ENCODE results near the gene HES7.
A peak's percentile ranks its signal among the peaks of the same experiment; 100 is the strongest.

HES7 gene

DNA sequence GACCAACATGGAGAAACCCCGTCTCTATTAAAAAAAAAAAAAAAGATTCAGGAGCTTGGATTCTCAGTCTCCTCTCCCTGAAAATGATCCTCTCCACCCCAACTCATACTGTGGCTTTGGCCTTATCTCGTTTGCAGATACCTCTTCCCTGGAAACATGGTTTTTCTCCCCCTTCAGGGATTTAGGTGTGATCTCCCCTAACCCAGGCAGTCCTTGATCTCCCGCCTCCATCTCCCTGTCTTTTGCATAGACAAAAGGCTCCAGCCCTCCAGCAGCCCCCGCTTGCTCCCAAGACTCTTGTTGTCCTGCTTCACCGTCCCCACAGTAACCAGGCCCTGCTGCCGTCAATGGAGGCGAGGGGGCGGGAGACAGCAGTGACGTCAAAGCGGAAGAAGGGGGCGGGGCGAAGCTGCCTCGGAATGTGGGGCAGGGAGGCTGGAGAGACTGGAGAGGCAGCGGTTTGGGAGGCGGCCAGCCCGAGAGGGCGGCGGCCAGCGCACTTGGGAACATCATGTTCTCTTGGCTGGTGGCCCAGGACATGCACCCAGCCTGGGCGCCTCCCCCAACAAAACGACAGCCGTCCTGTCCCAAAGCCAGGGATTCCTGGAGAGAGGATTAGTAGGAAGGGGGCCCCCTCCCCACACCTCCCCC, 30.2 kb upstream of the HES7 start:
- TF ChIP-seq CTCF (IDR thresholded peaks at IDR 0.05; ENCODE audit: low read depth, low read length), result no peak
- 0 out of 2 replicates have a peak overlapping the region, but pooled peaks have one; percentile 8 for H3K4me3 ChIP-seq (ENCODE audit: low read depth, low read length)

- no peak for TF ChIP-seq CTCF (IDR thresholded peaks at IDR 0.05; ENCODE audit: low read depth, low read length)
- no peak overlapping the region for H3K4me3 ChIP-seq (ENCODE audit: low read depth, low read length)
Observed at GRCh38 chr17:8153525-8153956, 29.6 kb upstream of the HES7 start.

- no peak overlapping the region for H3K4me3 ChIP-seq (ENCODE audit: low read depth, low read length)
- no peak for TF ChIP-seq CTCF (IDR thresholded peaks at IDR 0.05; ENCODE audit: low read depth, low read length)
Observed at GRCh38 chr17:8153031-8153451, 29.1 kb upstream of the HES7 start.

DNA sequence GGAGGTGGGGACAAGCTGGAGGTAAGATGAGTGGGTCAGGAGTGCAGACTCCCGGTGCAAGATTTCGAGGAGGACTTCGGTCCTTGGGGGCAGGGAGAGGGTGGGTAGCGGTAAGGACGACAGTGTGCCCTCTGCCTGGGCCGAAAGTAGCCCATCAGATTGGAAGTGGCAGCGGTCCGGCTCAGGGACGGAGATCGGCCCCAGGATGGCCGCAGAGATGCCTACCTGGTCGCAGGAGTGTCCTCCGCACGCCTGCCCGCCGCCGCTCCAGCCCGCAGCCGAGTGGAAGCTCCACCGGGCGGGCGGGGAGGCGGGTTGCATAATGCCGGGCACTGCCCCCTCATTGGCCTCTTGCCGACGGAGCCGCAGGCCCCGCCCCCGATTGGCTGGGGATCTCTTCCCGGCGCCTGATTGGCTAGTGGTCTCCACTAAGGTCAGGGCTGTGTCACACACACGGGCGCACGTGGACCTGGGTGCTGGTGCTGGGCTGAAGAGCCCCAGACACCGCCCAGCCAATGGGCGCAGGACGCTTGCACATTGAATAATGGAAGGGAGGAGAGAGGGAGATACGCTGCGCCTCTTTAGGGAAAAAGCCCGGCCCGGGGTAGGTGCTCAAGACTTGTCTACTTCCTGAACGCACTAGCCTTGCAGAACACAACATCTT, 28.3 kb upstream of the HES7 start, which contains the start of gene PER1:
TSS of gene PER1 (minus strand) at position 293 of the 664 bp plus-strand sequence. CDS start 1,698 bp downstream, outside the sequence.
- peak within 1 kb of the TSS; percentile 77 for H3K4me3 ChIP-seq (ENCODE audit: low read depth, low read length)
- no peak for TF ChIP-seq CTCF (IDR thresholded peaks at IDR 0.05; ENCODE audit: low read depth, low read length)

DNA sequence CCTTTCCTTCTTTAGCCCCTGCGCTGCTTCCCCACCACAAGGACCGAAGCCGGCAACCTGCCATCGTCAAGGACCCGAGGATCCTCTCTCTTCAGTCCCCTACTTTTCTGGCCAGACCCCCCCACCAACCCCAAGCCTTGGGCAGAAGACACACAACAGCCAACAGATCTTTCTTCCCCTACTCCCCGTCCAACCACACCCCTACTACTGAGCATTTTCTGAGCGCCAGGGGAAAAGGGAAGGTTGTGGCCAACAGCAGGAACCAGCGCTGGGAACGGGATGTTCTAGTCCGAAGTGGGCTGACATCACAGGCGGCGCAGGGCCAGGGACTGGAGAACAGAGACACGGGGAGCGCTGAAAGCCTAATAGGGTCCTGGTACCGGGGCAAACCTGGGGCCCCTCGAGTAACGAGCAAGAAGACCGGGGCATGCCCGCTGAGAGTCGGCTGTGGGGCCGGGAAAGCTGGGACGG, 27.8 kb upstream of the HES7 start:
- no peak for TF ChIP-seq CTCF (IDR thresholded peaks at IDR 0.05; ENCODE audit: low read depth, low read length)
- H3K4me3 ChIP-seq (ENCODE audit: low read depth, low read length), result peak overlapping the region; percentile 77

DNA sequence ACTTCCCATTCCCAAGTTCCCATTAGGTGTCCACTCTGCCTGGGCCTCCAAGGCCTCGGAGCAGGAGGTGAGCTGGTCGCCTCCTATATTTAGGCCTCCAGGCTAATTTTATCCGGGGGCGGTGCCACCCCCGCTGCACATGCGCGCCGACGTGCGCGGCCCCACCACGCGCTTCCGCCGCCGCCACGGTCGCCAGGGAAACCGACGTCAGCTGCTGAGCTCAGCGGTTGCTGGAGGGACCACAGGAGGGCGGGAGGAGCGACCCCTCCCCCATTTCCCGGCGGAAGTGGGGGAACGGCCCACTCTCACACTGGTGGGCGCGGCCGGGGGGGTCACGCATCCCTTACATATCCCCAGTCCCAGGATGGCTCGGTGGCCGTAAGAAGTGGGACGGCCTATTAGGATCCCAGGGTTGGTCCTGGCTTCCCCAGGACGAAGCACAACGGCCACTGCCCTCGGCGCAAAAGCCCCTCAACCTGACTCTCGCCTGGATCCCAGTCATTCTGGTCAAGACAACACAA, 27.3 kb upstream of the HES7 start:
- TF ChIP-seq CTCF (IDR thresholded peaks at IDR 0.05; ENCODE audit: low read depth, low read length), result no peak
- peak overlapping the region; percentile 77 for H3K4me3 ChIP-seq (ENCODE audit: low read depth, low read length)
